ENCODE results near the gene STAG2.
"Not testable (repeated sequence)": the region's sequence is repeated elsewhere in the genome, so short reads cannot be mapped to it uniquely, and the experiment has no call there.

Gene STAG2

DNA sequence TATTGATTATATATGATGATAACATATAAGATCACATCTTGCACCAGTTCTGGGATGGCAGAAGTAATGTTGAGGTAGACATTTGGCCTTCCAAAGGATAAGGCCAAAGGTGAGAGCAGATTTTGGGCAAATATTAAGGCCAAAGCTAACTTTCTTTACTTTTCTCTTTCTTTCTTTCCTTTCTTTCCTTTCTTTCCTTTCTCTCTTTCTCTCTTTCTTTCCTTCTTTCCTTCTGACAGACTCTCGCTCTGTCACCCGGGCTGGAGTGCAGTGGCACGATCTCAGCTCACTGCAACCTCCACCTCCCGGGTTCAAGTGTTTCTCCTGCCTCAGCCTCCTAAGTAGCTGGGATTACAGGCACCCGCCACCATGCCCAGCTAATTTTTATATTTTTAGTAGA is 170.9 kb downstream of the STAG2 start:
- not testable (repeated sequence) for H3K4me1 Mint-ChIP-seq (ENCODE audit: low read depth); H3K4me3 Mint-ChIP-seq; H3K27me3 Mint-ChIP-seq; H3K27ac Mint-ChIP-seq; H3K36me3 Mint-ChIP-seq (ENCODE audit: low read depth); H3K9me3 Mint-ChIP-seq

DNA sequence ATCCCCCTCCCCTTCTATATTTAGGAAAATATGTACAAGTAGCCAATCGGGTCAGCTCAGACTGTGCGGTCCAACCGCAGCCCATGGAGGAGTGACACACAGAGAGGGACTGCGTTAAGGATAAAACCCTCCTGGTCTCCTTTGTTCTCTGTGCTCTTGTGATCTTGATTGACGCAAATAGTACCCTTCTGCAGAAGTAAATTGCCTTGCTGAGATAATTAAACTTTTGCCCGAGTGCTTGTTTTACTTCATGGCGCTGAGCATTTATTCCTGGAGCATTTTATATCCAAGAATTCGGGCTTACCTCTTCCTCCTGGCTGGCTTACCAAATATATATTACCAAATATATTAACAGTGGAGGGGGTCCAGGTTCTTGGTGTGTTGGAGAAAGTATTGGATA is 184.2 kb downstream of the STAG2 start:
- H3K27ac Mint-ChIP-seq: no peak overlapping the region
- no peaks in the 10 kb centered on the region for H3K4me1 Mint-ChIP-seq (ENCODE audit: low read depth)
- H3K36me3 Mint-ChIP-seq (ENCODE audit: low read depth): no peaks in the 10 kb centered on the region
- H3K4me3 Mint-ChIP-seq: no peak overlapping the region
- peaks cover 4% of the 10 kb centered on the region for H3K9me3 Mint-ChIP-seq
- no peaks in the 10 kb centered on the region for H3K27me3 Mint-ChIP-seq

DNA sequence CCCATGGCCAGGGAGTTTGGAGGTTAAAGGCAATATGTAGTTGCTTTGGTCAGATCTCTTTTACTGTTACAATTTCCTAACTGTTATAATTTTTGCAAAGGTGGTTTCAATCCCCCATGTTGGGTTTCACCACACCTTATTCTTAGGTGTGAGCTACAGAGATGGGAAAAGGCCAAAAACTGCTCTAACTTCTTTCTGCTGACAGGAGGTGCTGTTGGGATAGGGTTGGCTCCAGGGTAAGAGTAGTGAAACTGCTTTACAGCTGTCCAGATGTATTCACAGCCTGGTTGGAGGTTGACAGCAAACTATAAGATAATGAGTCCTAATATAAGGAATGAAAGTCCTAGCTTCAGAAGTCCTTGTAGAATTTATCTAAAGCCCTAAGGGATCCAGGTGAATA is 189.7 kb downstream of the STAG2 start:
- Mint-ChIP-seq H3K4me1 (ENCODE audit: low read depth) (no peaks in the 10 kb centered on the region), H3K27ac (no peak overlapping the region), H3K4me3 (no peak overlapping the region), H3K9me3 (peaks cover 4% of the 10 kb centered on the region), H3K27me3 (no peaks in the 10 kb centered on the region), H3K36me3 (ENCODE audit: low read depth) (no peaks in the 10 kb centered on the region)
